ENCODE results near the gene OR2AG1.

The OR2AG1 gene

GRCh38 chr11:6825231-6825744, 42.5 kb downstream of the OR2AG1 start:
- no peak overlapping the region for H3K9ac ChIP-seq (ENCODE audit: low read length)
- WGBS = 88% methylated on average over 7 of the region's 7 CpGs
- no peak overlapping the region for H3K18ac ChIP-seq (ENCODE audit: low read depth in 1 of 2, low read length in 2 of 2)
- no peak overlapping the region for H2BK15ac ChIP-seq (ENCODE audit: low read depth, poor library complexity, severe bottlenecking)
- no peaks in the 10 kb centered on the region for H3K36me3 ChIP-seq (ENCODE audit: control insufficient read depth in 1 of 2, insufficient read depth in 2 of 2, low read depth in 1 of 2, low read length in 2 of 2)
- H4K91ac ChIP-seq (ENCODE audit: low read length) = no peak overlapping the region
- no peak overlapping the region for H3K4ac ChIP-seq (ENCODE audit: low read depth in 1 of 2, low read length in 2 of 2)
- no peak overlapping the region for H2BK5ac ChIP-seq (ENCODE audit: low read depth, low read length, poor library complexity, severe bottlenecking)
- no peak overlapping the region for H2BK120ac ChIP-seq (ENCODE audit: low read depth, low read length)
- H2AFZ ChIP-seq (ENCODE audit: low read depth, low read length) = no peak overlapping the region
- no peak overlapping the region for H2BK12ac ChIP-seq (ENCODE audit: low read length in 2 of 2)
- H3K27me3 ChIP-seq (ENCODE audit: control insufficient read depth in 1 of 2, insufficient read depth in 1 of 2, low read length in 2 of 2) = no peaks in the 10 kb centered on the region
- H3K27ac ChIP-seq (ENCODE audit: low read length, poor library complexity, severe bottlenecking) = no peak overlapping the region
- no peak for DNase-seq
- no peaks in the 10 kb centered on the region for H3K79me1 ChIP-seq (replicated peaks; ENCODE audit: low read length, poor library complexity, severe bottlenecking)
- no peak overlapping the region for H4K8ac ChIP-seq (ENCODE audit: low read length)
- H2AK5ac ChIP-seq (ENCODE audit: low read length, severe bottlenecking) = no peak overlapping the region
- H3K9me3 ChIP-seq (ENCODE audit: control insufficient read depth, low read length) = peaks cover 2% of the 10 kb centered on the region
- H3K23ac ChIP-seq (ENCODE audit: low read length in 2 of 2) = no peak overlapping the region
- H3K14ac ChIP-seq (ENCODE audit: low read length in 2 of 2) = no peak overlapping the region
- no peak overlapping the region for H3K4me2 ChIP-seq (ENCODE audit: low read length, poor library complexity, severe bottlenecking)
- H3K4me1 ChIP-seq (ENCODE audit: control insufficient read depth, insufficient read depth, low read depth, low read length) = no peaks in the 10 kb centered on the region
- no peak overlapping the region for H3K4me3 ChIP-seq (ENCODE audit: insufficient read depth in 1 of 2, low read depth in 1 of 2, low read length in 2 of 2)

- no peak overlapping the region for H2AK5ac ChIP-seq (ENCODE audit: low read length, severe bottlenecking)
- no peaks in the 10 kb centered on the region for H3K27me3 ChIP-seq (ENCODE audit: control insufficient read depth in 1 of 2, insufficient read depth in 1 of 2, low read length in 2 of 2)
- no peaks in the 10 kb centered on the region for H3K79me1 ChIP-seq (replicated peaks; ENCODE audit: low read length, poor library complexity, severe bottlenecking)
- WGBS = 86% methylated on average over 1 of the region's 1 CpG
- no peak overlapping the region for H3K9ac ChIP-seq (ENCODE audit: low read length)
- no peak overlapping the region for H3K4ac ChIP-seq (ENCODE audit: low read depth in 1 of 2, low read length in 2 of 2)
- H2BK5ac ChIP-seq (ENCODE audit: low read depth, low read length, poor library complexity, severe bottlenecking) = no peak overlapping the region
- no peak overlapping the region for H3K18ac ChIP-seq (ENCODE audit: low read depth in 1 of 2, low read length in 2 of 2)
- no peaks in the 10 kb centered on the region for H3K9me3 ChIP-seq (ENCODE audit: control insufficient read depth, low read length)
- H3K4me2 ChIP-seq (ENCODE audit: low read length, poor library complexity, severe bottlenecking) = no peak overlapping the region
- H3K27ac ChIP-seq (ENCODE audit: low read length, poor library complexity, severe bottlenecking) = no peak overlapping the region
- H2BK15ac ChIP-seq (ENCODE audit: low read depth, poor library complexity, severe bottlenecking) = no peak overlapping the region
- H2BK120ac ChIP-seq (ENCODE audit: low read depth, low read length) = no peak overlapping the region
- H3K23ac ChIP-seq (ENCODE audit: low read length in 2 of 2) = no peak overlapping the region
- no peak overlapping the region for H2BK12ac ChIP-seq (ENCODE audit: low read length in 2 of 2)
- H3K4me1 ChIP-seq (ENCODE audit: control insufficient read depth, insufficient read depth, low read depth, low read length) = no peaks in the 10 kb centered on the region
- no peaks in the 10 kb centered on the region for H3K36me3 ChIP-seq (ENCODE audit: control insufficient read depth in 1 of 2, insufficient read depth in 2 of 2, low read depth in 1 of 2, low read length in 2 of 2)
- no peak for DNase-seq
- no peak overlapping the region for H3K14ac ChIP-seq (ENCODE audit: low read length in 2 of 2)
- H2AFZ ChIP-seq (ENCODE audit: low read depth, low read length) = no peak overlapping the region
- no peak overlapping the region for H4K8ac ChIP-seq (ENCODE audit: low read length)
- H3K4me3 ChIP-seq (ENCODE audit: insufficient read depth in 1 of 2, low read depth in 1 of 2, low read length in 2 of 2) = no peak overlapping the region
- no peak overlapping the region for H4K91ac ChIP-seq (ENCODE audit: low read length)
These were observed 45.3 kb downstream of the OR2AG1 start for GRCh38 chr11:6828103-6828502.

- H3K14ac ChIP-seq (ENCODE audit: low read length in 2 of 2) = no peak overlapping the region
- WGBS = 87% methylated on average over 6 of the region's 6 CpGs
- H3K27ac ChIP-seq (ENCODE audit: low read length, poor library complexity, severe bottlenecking) = no peak overlapping the region
- no peak overlapping the region for H2AK5ac ChIP-seq (ENCODE audit: low read length, severe bottlenecking)
- no peaks in the 10 kb centered on the region for H3K36me3 ChIP-seq (ENCODE audit: control insufficient read depth in 1 of 2, insufficient read depth in 2 of 2, low read depth in 1 of 2, low read length in 2 of 2)
- no peak overlapping the region for H2AFZ ChIP-seq (ENCODE audit: low read depth, low read length)
- H3K18ac ChIP-seq (ENCODE audit: low read depth in 1 of 2, low read length in 2 of 2) = no peak overlapping the region
- H3K79me1 ChIP-seq (replicated peaks; ENCODE audit: low read length, poor library complexity, severe bottlenecking) = no peaks in the 10 kb centered on the region
- H4K91ac ChIP-seq (ENCODE audit: low read length) = no peak overlapping the region
- H3K4me3 ChIP-seq (ENCODE audit: insufficient read depth in 1 of 2, low read depth in 1 of 2, low read length in 2 of 2) = no peak overlapping the region
- no peak overlapping the region for H3K4ac ChIP-seq (ENCODE audit: low read depth in 1 of 2, low read length in 2 of 2)
- no peak overlapping the region for H2BK12ac ChIP-seq (ENCODE audit: low read length in 2 of 2)
- no peak overlapping the region for H3K23ac ChIP-seq (ENCODE audit: low read length in 2 of 2)
- H3K9ac ChIP-seq (ENCODE audit: low read length) = no peak overlapping the region
- H4K8ac ChIP-seq (ENCODE audit: low read length) = no peak overlapping the region
- no peaks in the 10 kb centered on the region for H3K4me1 ChIP-seq (ENCODE audit: control insufficient read depth, insufficient read depth, low read depth, low read length)
- H2BK120ac ChIP-seq (ENCODE audit: low read depth, low read length) = no peak overlapping the region
- no peak for DNase-seq
- no peaks in the 10 kb centered on the region for H3K9me3 ChIP-seq (ENCODE audit: control insufficient read depth, low read length)
- H2BK15ac ChIP-seq (ENCODE audit: low read depth, poor library complexity, severe bottlenecking) = no peak overlapping the region
- no peaks in the 10 kb centered on the region for H3K27me3 ChIP-seq (ENCODE audit: control insufficient read depth in 1 of 2, insufficient read depth in 1 of 2, low read length in 2 of 2)
- H2BK5ac ChIP-seq (ENCODE audit: low read depth, low read length, poor library complexity, severe bottlenecking) = no peak overlapping the region
- H3K4me2 ChIP-seq (ENCODE audit: low read length, poor library complexity, severe bottlenecking) = no peak overlapping the region
These were observed 50.5 kb downstream of the OR2AG1 start for GRCh38 chr11:6833356-6833755.

GRCh38 chr11:6834021-6834420, 51.2 kb downstream of the OR2AG1 start:
- Histone ChIP-seq H3K27me3 (ENCODE audit: control insufficient read depth in 1 of 2, insufficient read depth in 1 of 2, low read length in 2 of 2) (no peaks in the 10 kb centered on the region), H3K27ac (ENCODE audit: low read length, poor library complexity, severe bottlenecking) (no peak overlapping the region), H3K18ac (ENCODE audit: low read depth in 1 of 2, low read length in 2 of 2) (no peak overlapping the region), H2BK12ac (ENCODE audit: low read length in 2 of 2) (no peak overlapping the region), H2AK5ac (ENCODE audit: low read length, severe bottlenecking) (no peak overlapping the region), H2BK120ac (ENCODE audit: low read depth, low read length) (no peak overlapping the region), H4K8ac (ENCODE audit: low read length) (no peak overlapping the region), H3K23ac (ENCODE audit: low read length in 2 of 2) (no peak overlapping the region), H3K4me3 (ENCODE audit: insufficient read depth in 1 of 2, low read depth in 1 of 2, low read length in 2 of 2) (no peak overlapping the region), H3K4me1 (ENCODE audit: control insufficient read depth, insufficient read depth, low read depth, low read length) (no peaks in the 10 kb centered on the region), H3K36me3 (ENCODE audit: control insufficient read depth in 1 of 2, insufficient read depth in 2 of 2, low read depth in 1 of 2, low read length in 2 of 2) (no peaks in the 10 kb centered on the region), H3K4me2 (ENCODE audit: low read length, poor library complexity, severe bottlenecking) (no peak overlapping the region), H3K14ac (ENCODE audit: low read length in 2 of 2) (no peak overlapping the region), H3K79me1 (replicated peaks; ENCODE audit: low read length, poor library complexity, severe bottlenecking) (no peaks in the 10 kb centered on the region), H2BK15ac (ENCODE audit: low read depth, poor library complexity, severe bottlenecking) (no peak overlapping the region), H3K9me3 (ENCODE audit: control insufficient read depth, low read length) (no peaks in the 10 kb centered on the region), H3K9ac (ENCODE audit: low read length) (no peak overlapping the region), H2BK5ac (ENCODE audit: low read depth, low read length, poor library complexity, severe bottlenecking) (no peak overlapping the region), H3K4ac (ENCODE audit: low read depth in 1 of 2, low read length in 2 of 2) (no peak overlapping the region), H4K91ac (ENCODE audit: low read length) (no peak overlapping the region), H2AFZ (ENCODE audit: low read depth, low read length) (no peak overlapping the region)
- DNase-seq = no peak
- WGBS = no CpG with 5 or more reads among the region's 1 CpG
